HepG2 (cell line): ENCODE data around the gene CELSR2. TPM values are rescaled to one million over a fixed set of nuclear protein-coding genes. Genes with fewer than 3 reads are reported as not detected.

Source experiments
- CBX1 ChIP-seq: IDR thresholded peaks from one replicate; pipeline ENCODE4 v1.6.1; 2016; ENCODE audit warnings: antibody characterized with exemption, low read depth
- HOXD1 ChIP-seq: sonication (generic); formaldehyde crosslinking; IDR thresholded peaks from 2 replicates; pipeline ENCODE4 v1.5.0; 2020; ENCODE audit warnings: missing genetic modification reagents
- MED8 ChIP-seq: sonication (generic); formaldehyde crosslinking; IDR thresholded peaks from 2 replicates; pipeline ENCODE4 v1.8.1; 2023; ENCODE audit warnings: mild to moderate bottlenecking, missing genetic modification reagents; ENCODE audit not compliant: insufficient replicate concordance
- PAWR ChIP-seq: sonication (generic); formaldehyde crosslinking; IDR thresholded peaks from 2 replicates; pipeline ENCODE4 v1.4.0; 2020; ENCODE audit warnings: missing genetic modification reagents, mild to moderate bottlenecking, borderline replicate concordance
- PCBP2 ChIP-seq: fragments of 200-400 bp; formaldehyde crosslinking; optimal IDR thresholded peaks from 2 replicates; pipeline ENCODE3; 2018; ENCODE audit warnings: low read length, low read depth; ENCODE audit not compliant: poor library complexity, severe bottlenecking
- RNF2 ChIP-seq: fragments of 450-650 bp; conservative IDR thresholded peaks from 2 replicates; pipeline ENCODE4 v1.6.1; 2016; ENCODE audit warnings: low read depth
- TBP ChIP-seq: sonication (generic); formaldehyde crosslinking; IDR thresholded peaks from 2 replicates; pipeline ENCODE4 v1.5.0; 2020; ENCODE audit warnings: missing genetic modification reagents
- TP53 ChIP-seq: sonication (generic); formaldehyde crosslinking; conservative IDR thresholded peaks from 2 replicates; pipeline ENCODE4 v1.4.0; 2020; ENCODE audit warnings: missing genetic modification reagents
- U2AF1 ChIP-seq: fragments of 200-400 bp; formaldehyde crosslinking; optimal IDR thresholded peaks from 2 replicates; pipeline ENCODE3; 2017; ENCODE audit warnings: mild to moderate bottlenecking, low read depth, low read length
- XBP1 ChIP-seq: sonication (generic); formaldehyde crosslinking; IDR thresholded peaks from 2 replicates; pipeline ENCODE4 v1.5.0; 2020; ENCODE audit warnings: missing genetic modification reagents
- YY1 ChIP-seq: IDR thresholded peaks from 2 replicates; pipeline ENCODE4 v1.6.1; 2011; ENCODE audit warnings: low read length, low read depth, moderate library complexity, mild to moderate bottlenecking; ENCODE audit not compliant: insufficient read depth, insufficient replicate concordance
- ZBTB38 ChIP-seq: sonication (generic); formaldehyde crosslinking; IDR thresholded peaks from 2 replicates; pipeline ENCODE4 v1.5.1; 2020; ENCODE audit warnings: mild to moderate bottlenecking, missing genetic modification reagents
- ZBTB7A ChIP-seq: sonication (generic); formaldehyde crosslinking; IDR thresholded peaks from 2 replicates; pipeline ENCODE4 v1.8.0; 2022; ENCODE audit warnings: mild to moderate bottlenecking, missing genetic modification reagents
- ZFP41 ChIP-seq: sonication (generic); formaldehyde crosslinking; IDR thresholded peaks from 2 replicates; pipeline ENCODE4 v1.4.0; 2020; ENCODE audit warnings: mild to moderate bottlenecking, missing genetic modification reagents, borderline replicate concordance
- ZNF317 ChIP-seq: sonication (generic); formaldehyde crosslinking; IDR thresholded peaks from 2 replicates; pipeline ENCODE4 v1.5.0; 2020; ENCODE audit warnings: mild to moderate bottlenecking, missing genetic modification reagents
- ZNF337 ChIP-seq: sonication (generic); formaldehyde crosslinking; IDR thresholded peaks from 2 replicates; pipeline ENCODE4 v1.5.1; 2020; ENCODE audit warnings: missing genetic modification reagents, low read depth, mild to moderate bottlenecking, borderline replicate concordance
- ZNF430 ChIP-seq: sonication (generic); formaldehyde crosslinking; IDR thresholded peaks from 2 replicates; pipeline ENCODE4 v1.9.0; 2021; ENCODE audit warnings: mild to moderate bottlenecking, missing genetic modification reagents
- ZNF558 ChIP-seq: sonication (generic); formaldehyde crosslinking; IDR thresholded peaks from 2 replicates; pipeline ENCODE4 v1.9.0; 2022; ENCODE audit warnings: mild to moderate bottlenecking, missing genetic modification reagents, borderline replicate concordance
- ZNF562 ChIP-seq: sonication (generic); formaldehyde crosslinking; IDR thresholded peaks from 2 replicates; pipeline ENCODE4 v1.8.0; 2022; ENCODE audit warnings: missing genetic modification reagents, borderline replicate concordance
- ZNF749 ChIP-seq: sonication (generic); formaldehyde crosslinking; IDR thresholded peaks from 2 replicates; pipeline ENCODE4 v1.8.0; 2022; ENCODE audit warnings: mild to moderate bottlenecking, missing genetic modification reagents, moderate library complexity, borderline replicate concordance
- ZNF775 ChIP-seq: sonication (generic); formaldehyde crosslinking; IDR thresholded peaks from 2 replicates; pipeline ENCODE4 v1.4.0; 2020; ENCODE audit warnings: missing genetic modification reagents, mild to moderate bottlenecking, moderate library complexity, borderline replicate concordance
- ZNF780A ChIP-seq: sonication (generic); formaldehyde crosslinking; IDR thresholded peaks from 2 replicates; pipeline ENCODE4 v1.8.0; 2022; ENCODE audit warnings: mild to moderate bottlenecking, missing genetic modification reagents, moderate library complexity
- ZSCAN20 ChIP-seq: sonication (generic); formaldehyde crosslinking; IDR thresholded peaks from 2 replicates; pipeline ENCODE4 v1.4.0; 2020; ENCODE audit warnings: missing genetic modification reagents, mild to moderate bottlenecking, borderline replicate concordance
- polyA plus RNA-seq, 8 experiments: library from polyadenylated mRNA; depleted of rRNA in 3 of 8; stranded (reverse) in 7 of 8; unstranded in 1 of 8; fragments of >200 nt; fragmentation: Illumina TruSeq in 4 of 8; extraction: Trizol in 4 of 8; gene quantifications; 2 replicates each; pipeline versions ENCODE4 v1.2.1 to v1.2.3, GENCODE V29; 2011 to 2016; ENCODE audit warnings: low read depth in 4 of 8, missing spikeins in 1 of 8, mixed read lengths in 1 of 8; ENCODE audit not compliant: insufficient read depth in 1 of 8
- total RNA-seq, 5 experiments: library from RNA; depleted of rRNA; stranded (reverse); fragments of >200 nt; fragmentation: Illumina TruSeq; extraction: Trizol; gene quantifications; 2 replicates each; pipeline ENCODE4 v1.2.3, GENCODE V29; 2016; ENCODE audit warnings: low read depth in 1 of 5
- TF ChIP-seq, protein P1 (sequence below), 2 experiments: sonication (generic) in 1 of 2; formaldehyde crosslinking in 1 of 2; IDR thresholded peaks; 2 replicates each; pipeline versions ENCODE4 v1.4.0 to v1.6.1; 2016 to 2020; ENCODE audit warnings: borderline replicate concordance in 1 of 2, low read depth in 1 of 2, mild to moderate bottlenecking in 1 of 2, missing genetic modification reagents in 1 of 2
- TF ChIP-seq, protein P2 (sequence below): sonication (generic); formaldehyde crosslinking; conservative IDR thresholded peaks from 2 replicates; pipeline ENCODE4 v1.8.0; 2022; ENCODE audit warnings: low read depth, missing genetic modification reagents

Gene CELSR2
- total and polyA plus RNA-seq, 2 of the 13 experiments (the other 11 are each of a cell fraction or from before 2014, with no cell fraction given): 4.0 to 6.6 TPM

DNA sequence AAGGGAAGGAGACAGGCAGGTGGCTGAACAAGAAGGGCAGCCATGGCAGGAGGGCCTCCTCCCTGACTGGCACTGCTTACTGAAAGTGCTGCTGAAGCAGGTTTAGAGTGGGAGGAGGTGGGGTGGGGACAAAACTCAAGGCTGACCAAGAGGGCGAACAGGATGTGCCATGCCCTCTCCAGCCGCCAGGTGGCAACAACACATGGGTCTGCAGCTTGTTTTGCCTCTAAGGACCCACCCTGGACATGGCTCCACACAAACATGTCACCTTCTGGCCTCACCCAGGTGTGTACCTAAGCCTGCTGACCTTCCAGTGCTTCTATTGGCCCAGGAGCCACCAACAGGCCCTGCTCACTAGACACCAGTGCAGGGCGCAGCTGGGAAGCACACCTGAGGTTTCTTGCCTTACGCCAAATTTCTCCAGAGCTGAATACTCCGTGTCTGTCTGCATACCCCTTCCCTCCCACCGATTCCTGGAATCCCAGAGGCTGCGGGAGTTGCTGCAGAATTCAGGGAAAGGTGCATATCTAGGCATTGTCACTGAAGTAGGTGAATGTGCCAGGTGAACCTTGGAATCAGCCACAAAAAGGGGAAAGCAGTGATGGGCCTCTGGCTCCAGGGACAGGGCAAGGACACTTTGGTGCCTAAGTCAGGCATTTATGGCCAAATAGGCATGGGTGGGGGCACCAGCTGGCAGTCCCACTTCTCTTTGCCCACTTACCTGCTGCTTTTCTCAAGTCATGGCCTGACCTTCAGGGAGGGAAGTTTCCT is 28.3 kb downstream of the CELSR2 start (continued):
- TF ChIP-seq, protein P1, sequence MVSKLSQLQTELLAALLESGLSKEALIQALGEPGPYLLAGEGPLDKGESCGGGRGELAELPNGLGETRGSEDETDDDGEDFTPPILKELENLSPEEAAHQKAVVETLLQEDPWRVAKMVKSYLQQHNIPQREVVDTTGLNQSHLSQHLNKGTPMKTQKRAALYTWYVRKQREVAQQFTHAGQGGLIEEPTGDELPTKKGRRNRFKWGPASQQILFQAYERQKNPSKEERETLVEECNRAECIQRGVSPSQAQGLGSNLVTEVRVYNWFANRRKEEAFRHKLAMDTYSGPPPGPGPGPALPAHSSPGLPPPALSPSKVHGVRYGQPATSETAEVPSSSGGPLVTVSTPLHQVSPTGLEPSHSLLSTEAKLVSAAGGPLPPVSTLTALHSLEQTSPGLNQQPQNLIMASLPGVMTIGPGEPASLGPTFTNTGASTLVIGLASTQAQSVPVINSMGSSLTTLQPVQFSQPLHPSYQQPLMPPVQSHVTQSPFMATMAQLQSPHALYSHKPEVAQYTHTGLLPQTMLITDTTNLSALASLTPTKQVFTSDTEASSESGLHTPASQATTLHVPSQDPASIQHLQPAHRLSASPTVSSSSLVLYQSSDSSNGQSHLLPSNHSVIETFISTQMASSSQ (IDR thresholded peaks at IDR 0.05; ENCODE audit: low read depth): no peak
- TF ChIP-seq, protein P1 (CRISPR knock-in tag; IDR thresholded peaks at IDR 0.05; ENCODE audit: borderline replicate concordance): no peak
- TF ChIP-seq ZNF775 (CRISPR knock-in tag): no peak
- 0 out of 2 replicates have a peak, but pooled peaks have one; percentile 77 for TF ChIP-seq ZFP41 (CRISPR knock-in tag)
- no peak for TF ChIP-seq PAWR (CRISPR knock-in tag)
- peak; percentile 75 for TF ChIP-seq YY1
- TF ChIP-seq XBP1 (CRISPR knock-in tag): no peak
- no peak for TF ChIP-seq HOXD1 (CRISPR knock-in tag)
- TF ChIP-seq TP53 (CRISPR knock-in tag): no peak
- no peak for TF ChIP-seq MED8 (CRISPR knock-in tag)
- TF ChIP-seq U2AF1: no peak
- TF ChIP-seq RNF2: no peak
- TF ChIP-seq ZNF558: no peak
- no peak for TF ChIP-seq ZNF562 (CRISPR knock-in tag)
- TF ChIP-seq, protein P2, sequence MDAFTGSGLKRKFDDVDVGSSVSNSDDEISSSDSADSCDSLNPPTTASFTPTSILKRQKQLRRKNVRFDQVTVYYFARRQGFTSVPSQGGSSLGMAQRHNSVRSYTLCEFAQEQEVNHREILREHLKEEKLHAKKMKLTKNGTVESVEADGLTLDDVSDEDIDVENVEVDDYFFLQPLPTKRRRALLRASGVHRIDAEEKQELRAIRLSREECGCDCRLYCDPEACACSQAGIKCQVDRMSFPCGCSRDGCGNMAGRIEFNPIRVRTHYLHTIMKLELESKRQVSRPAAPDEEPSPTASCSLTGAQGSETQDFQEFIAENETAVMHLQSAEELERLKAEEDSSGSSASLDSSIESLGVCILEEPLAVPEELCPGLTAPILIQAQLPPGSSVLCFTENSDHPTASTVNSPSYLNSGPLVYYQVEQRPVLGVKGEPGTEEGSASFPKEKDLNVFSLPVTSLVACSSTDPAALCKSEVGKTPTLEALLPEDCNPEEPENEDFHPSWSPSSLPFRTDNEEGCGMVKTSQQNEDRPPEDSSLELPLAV (CRISPR knock-in tag): no peak
- no peak for TF ChIP-seq TBP (CRISPR knock-in tag)
- TF ChIP-seq ZNF749 (CRISPR knock-in tag): no peak
- TF ChIP-seq CBX1: peak; percentile 65
- TF ChIP-seq ZNF780A (CRISPR knock-in tag): no peak
- peak; percentile 41; the same call in 1 of the 2 replicates for TF ChIP-seq ZNF317 (CRISPR knock-in tag)
- no peak for TF ChIP-seq ZBTB7A (CRISPR knock-in tag)
- TF ChIP-seq ZSCAN20 (CRISPR knock-in tag): no peak
- TF ChIP-seq ZNF337: no peak
- no peak for TF ChIP-seq PCBP2
- TF ChIP-seq ZNF430: no peak
- peak; percentile 68; the same call in 1 of the 2 replicates for TF ChIP-seq ZBTB38 (CRISPR knock-in tag)
